NCI-H128 (cell line): Measurements from ENCODE around the gene GCNA.

Experiments
- DNase-seq: peaks from one replicate; lab custom pipeline; 2025; ENCODE audit not compliant: unreplicated experiment; lab: John Stamatoyannopoulos, UW

The GCNA gene

GRCh38 chrX:71615954-71616353 is 37.7 kb downstream of the GCNA start:
- DNase-seq: no peak

DNA sequence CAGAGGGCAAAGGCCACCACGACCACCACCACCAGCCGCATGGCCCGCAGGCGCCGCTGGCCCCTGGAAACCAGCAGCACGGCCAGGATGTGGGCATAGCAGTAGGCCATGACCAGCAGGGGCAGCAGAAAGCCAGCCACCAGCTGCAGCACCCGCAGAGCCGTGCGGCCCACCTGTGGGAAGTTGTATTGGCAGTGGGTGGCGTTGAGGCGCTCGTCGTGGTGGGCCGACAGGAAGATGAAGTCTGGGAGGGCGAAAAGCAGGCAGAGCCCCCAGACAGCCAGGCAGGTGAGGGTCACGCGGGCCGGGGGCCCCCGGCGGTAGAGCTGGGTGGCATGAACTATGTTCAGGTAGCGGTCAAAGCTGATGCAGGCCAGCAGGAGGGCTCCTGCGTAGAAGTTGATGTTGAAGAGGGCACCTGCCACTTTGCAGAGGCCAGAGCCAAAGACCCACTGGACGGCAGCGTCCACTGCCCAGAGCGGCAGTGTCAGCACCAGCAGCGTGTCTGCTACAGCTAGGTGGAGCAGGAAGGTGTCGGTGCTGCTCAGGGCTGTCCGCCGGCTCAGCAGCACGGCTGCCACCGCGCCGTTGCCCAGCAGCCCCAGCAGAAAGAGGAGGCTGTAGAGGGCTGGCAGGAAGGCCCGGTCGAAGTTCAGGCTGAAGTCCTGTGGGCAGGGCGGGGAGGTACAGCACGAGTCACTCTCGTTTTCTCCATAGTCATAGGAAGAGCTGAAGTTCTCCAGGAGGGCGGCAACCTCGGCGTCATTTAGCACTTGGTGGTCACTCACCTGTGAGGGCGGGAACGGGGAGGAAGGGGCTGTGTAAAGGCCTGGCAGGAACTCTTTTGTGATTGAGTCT is 38.7 kb downstream of the GCNA start:
- no peak for DNase-seq

DNA sequence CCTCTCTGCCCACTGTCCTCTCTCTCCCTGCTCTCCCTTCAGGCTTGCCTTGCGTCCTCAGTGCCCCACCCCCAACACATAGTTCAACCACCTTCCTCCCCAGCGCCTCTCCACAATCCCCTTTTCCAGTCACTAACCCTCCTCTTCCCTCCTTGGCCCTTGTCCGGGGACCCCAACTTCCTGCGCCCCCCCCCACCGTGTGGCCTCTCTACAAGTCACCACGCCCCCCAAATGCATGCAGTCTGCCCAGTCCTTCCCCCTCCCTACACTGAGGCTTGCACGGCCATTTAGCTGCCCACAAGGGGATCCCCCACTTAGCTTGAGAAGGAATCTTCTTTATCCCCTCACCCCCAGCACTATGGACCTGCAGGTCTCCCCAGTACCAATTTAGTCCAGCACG is 39.5 kb downstream of the GCNA start:
- DNase-seq: no peak

- no peak for DNase-seq
These were observed 40.1 kb downstream of the GCNA start, which contains the start of gene CXCR3 for GRCh38 chrX:71618303-71618721. Gene CXCR3 (minus strand): TSS chrX:71618511. CDS start chrX:71618449, 62 bp downstream.

DNA sequence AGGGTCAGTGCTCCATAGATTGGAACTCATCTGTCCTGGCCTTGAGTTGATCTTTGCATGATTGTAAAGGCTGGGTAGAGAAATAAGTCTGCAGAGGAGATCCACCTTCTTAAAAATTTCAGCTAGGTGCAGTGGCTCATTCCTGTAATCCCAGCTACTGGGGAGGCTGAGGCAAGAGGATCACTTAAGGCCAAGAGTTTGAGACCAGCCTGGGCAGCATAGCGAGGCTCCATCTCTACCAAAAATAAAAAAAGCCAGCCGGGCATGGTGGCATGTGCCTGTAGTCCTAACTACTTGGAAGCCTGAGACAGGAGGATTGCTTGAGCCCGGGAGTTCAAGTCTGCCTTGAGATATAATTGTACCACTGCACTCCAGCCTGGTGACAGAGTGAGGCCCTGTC is 40.5 kb downstream of the GCNA start:
- no peak for DNase-seq

DNA sequence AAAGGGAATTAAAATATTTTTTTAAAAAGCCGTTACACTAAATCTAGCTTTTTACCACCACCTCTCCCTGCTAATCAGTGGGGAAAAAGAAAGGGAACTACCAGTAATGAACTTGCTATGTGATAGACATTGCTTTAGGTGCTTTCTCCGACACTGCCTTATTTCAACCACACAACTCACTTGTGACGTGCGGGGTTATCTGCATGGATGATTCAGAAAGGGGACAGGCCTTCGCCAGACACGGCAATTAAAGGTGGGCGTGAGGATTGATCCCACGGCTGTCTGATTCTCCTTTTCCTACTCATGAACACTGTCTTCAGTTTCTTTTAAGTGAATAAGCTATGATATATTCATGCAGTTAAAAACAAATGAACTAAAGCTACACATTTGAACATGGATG is 41.0 kb downstream of the GCNA start:
- DNase-seq: no peak

DNA sequence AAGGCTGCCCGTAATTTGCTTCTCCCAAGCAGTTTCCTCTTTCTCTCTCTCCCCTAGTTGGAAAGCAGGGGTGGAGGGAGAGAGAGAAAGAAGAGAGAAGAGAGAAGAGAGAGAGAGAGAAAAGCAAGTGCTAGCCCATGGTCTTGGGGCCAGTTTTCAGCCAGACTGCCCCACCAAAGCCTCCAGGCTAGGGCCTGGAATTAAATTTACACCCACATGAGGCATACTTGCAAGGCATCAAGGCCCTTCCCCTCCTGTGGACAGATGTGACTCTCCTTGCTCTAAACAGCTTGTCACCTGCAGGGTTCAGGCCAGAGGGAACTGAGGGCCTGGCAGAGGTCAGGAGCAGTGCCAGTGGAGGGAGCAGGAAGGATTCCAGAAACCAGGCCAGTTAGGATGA is 41.7 kb downstream of the GCNA start:
- DNase-seq: no peak

DNA sequence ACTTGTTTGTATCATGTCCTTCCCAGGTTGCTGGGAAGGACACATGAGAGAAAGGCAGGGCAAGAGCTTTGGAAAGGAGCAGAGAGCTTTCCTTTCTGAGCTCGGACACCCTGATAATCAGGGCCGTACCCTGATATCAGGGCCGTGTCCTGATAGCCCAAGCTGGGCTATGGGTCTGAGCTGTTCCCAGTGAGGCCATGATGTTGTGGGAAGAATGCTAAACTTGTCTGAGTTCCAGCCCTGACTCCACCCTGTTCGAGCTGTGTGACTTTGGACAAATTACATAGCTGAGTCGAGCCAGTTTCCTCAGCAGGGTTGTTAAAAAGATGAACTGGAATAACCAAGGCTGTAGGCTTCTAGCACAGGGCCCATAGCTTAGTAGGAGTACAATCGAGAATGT is 43.4 kb downstream of the GCNA start:
- DNase-seq: no peak

DNA sequence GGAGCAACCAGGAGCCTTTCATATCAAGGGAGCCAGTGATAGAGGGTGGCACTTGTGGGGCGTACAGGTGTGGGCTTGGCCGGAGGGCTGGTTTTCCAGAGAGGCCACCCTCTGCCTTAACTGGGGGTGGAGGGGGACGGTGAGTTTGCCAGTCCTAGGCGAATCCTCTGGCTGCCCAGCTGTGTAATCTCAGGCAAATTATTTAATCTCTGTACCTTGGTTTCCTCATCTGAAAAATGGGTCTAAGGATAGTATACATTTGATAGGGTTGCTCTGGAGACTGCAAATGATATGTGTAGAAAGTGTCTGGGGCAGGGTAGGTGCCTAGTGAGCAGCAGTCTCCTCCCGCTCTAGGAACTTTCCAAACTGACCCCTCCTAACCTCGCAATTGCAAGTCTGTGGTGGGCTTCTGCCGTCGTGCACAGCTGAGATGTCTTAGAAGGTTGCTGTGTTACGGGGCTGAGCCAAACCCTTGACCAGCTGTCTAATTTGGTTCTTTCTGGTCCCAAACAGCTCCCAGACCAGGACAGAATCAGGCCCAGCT is 43.9 kb downstream of the GCNA start:
- no peak for DNase-seq

DNA sequence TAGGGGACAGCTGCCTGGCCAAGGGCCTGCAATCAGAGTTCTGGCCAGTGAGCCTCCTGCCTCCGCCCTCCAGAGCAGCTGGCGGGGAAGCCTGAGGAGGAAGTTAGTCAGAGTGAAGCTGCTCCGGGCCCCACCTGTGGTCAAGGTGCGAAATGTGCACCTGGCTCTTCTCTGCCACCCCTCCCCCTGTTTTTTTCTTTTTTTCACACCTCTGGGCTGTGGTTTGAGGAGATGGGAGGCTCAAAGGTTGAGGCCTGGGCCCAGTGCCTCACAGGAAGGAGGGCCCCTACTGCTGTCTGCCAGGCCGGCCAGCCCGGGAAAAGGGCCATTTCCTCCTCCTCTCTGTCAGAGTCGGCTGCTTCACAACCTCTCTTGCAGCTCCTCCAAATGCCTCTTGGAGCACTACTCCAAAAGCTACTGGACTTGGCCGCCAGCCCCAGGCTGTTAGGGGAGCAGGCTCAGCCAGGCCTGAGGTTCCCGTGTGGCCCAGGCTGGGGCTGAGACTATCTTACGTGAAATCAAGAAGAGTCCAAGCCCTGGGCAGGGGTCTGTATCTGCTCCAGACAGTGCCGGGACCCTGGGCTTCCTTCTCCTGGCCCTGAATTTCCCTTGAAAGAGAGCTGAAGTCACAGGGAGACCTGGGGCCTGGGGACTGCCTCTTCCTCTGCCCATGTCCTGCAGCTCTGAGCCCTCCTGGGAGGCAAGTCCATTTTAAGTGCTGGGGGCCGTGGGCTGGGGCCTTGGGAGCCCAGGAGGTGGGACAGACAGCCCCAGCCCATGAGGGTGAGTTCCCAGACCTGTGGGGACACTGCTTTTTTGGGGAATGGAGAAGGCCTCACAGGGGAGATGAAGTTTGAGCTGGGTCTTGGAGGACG is 44.6 kb downstream of the GCNA start:
- DNase-seq: no peak

DNA sequence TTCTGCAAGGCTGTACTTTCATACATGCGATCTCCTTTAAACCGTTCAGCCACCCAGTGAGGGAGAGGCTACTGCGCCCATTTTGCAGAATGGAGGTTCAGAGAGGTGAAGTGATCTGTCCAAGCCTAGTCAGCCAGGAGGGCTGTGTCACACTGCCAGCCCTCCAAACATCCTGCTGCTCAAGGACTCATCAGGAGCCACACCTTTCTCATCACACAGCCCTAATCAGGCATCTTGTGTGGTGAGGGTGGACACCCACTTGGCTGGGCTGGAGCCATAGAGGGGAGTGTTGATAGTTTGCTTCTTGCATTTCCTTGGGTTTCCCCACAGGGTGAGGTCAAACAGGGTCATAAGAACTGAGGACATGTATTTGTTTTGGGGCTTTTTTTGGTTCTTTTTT is 45.5 kb downstream of the GCNA start:
- no peak for DNase-seq

- DNase-seq: no peak
These were observed 47.2 kb downstream of the GCNA start for GRCh38 chrX:71625471-71625870.

DNA sequence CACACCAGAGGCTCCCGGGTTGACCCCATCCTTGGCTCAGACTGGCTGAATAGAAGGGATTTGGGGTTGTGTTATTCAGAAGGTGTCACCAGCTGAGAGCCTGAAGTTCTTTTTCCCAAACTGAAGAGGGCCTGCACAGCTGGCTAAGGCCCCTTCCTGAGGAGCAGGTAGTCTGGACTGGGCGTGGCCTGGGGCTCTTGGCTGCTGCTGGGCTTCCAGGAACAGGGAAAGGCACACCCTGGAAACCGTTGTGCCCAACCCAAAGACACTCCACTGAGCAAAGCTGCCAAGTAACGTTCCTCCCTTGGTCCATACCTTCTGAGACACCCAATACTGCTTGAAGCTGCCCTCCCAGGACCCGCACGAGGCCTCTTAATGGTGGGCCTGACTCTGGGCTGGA is 48.3 kb downstream of the GCNA start:
- no peak for DNase-seq

DNA sequence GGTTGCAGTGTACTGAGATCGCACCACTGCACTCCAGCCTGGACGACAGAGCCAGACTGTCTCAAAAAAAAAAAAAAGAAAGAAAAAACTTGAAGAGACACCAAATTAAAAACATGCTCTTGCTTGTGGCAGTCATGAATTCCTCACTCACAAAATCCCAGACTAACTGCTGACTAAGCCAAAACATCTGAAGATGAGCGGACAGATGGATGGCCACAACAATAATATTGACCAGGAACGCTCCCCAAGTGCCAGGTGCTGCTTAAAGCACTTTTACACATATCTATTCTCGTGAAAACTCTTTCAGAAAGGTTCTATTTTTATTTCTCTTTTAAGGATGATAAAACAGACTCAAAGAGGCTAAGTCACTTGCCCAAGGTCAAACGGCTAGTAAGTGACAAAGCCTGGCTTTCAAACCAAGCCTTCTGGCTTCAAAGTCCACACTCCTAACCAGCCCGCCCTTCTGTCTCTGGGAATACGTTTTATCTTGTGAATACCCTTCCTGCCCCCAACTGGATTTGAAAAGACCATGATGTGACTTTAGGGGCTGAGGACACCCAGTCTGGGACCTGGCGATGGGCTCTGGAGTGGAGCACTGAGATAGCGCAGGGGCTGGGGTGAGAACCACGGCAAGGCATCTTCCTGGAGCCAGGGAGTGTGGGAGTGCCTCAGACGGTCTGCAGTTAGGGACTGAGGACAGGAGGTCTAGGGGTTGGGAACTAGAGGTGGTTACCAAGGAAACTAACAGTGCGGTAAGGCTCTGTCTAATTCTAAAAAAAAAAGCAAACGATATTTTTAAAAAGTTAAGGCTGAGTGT is 49.6 kb downstream of the GCNA start:
- no peak for DNase-seq

DNA sequence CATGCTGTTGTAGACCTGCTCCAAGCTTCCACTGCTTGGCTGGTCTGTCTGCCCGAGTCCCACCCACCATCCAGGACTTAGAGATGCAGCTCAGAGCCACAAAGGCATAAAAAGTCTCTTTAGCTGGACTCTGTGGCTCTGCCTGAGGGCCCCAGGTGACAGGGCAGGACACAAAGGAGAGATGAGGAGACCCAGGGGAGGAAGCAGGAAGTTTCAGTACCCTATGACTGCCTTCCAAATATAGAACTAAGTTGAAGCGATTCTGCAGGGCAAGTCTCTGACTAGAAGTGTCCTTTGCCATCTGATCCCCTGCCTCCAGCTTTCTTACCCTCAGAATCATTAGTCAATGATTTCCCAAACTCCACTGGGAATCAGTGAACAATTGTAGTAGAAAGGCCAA is 51.2 kb downstream of the GCNA start:
- DNase-seq: no peak

GRCh38 chrX:71632923-71633657 is 54.9 kb downstream of the GCNA start:
- peak; percentile 45 for DNase-seq

DNA sequence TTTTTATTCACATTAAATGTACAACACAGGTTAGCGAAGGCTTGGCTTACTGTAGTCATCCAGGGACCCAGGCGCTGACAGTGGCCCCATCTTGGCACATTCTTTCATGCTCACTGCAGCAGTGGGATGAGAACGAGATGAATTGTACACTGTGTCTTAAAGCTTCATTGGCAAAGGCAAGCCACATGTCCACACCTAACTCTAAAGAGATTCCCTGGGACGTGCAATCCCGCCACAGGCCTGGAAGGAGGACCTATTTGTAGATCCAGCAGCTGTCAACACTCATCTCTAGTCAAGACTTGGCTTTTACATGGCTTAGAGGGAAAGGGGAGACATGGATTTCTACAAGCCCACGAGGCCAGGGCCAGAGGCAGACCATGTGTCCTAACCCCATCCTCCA is 56.1 kb downstream of the GCNA start:
- DNase-seq: no peak

GRCh38 chrX:71636438-71637252 is 58.4 kb downstream of the GCNA start:
- DNase-seq: no peak

DNA sequence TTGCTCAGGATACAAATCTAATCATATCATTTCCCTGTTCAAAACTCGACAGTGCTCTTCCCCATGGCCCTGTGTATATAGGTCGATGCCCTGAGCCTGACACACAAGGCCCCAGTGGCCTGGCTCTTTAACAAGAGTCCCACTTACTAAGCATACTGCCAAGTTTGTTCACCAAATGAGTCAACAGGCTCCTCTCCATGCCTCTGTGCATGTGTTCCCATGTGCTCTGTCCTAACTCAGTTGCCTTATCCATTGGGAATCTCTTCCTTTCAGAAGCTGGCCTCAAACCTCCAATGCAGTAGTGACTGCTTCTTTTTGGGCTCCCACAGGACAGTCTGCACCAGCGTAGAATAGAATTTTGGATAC is 59.0 kb downstream of the GCNA start:
- DNase-seq: no peak

- no peak for DNase-seq
These were observed 59.6 kb downstream of the GCNA start for GRCh38 chrX:71637848-71638247.
